NT2/D1 (cell line): Measurements from ENCODE around the gene LTBP1.

Experiments
- YY1 ChIP-seq: IDR thresholded peaks from 2 replicates; pipeline ENCODE4 v1.6.1; 2011; ENCODE audit not compliant: insufficient read length, insufficient read depth
- ZNF274 ChIP-seq: IDR thresholded peaks from 2 replicates; pipeline ENCODE4 v1.6.1; 2011; ENCODE audit warnings: mild to moderate bottlenecking, low read depth, low read length

- TF ChIP-seq YY1 (no peak), ZNF274 (no peak)
These were observed 6.3 kb upstream of the LTBP1 start for GRCh38 chr2:32940316-32940997.
